Astrocyte (in vitro differentiated cells and primary cell): ENCODE measurements around the gene WNT3A.

Experiments used
- EZH2 ChIP-seq: IDR thresholded peaks from 2 replicates; pipeline ENCODE4 v1.6.1; 2012; ENCODE audit warnings: mild to moderate bottlenecking, low read length, inconsistent platforms; ENCODE audit not compliant: insufficient read depth
- TF ChIP-seq, protein P1 (sequence below): IDR thresholded peaks from 2 replicates; pipeline ENCODE4 v1.5.1; 2011; ENCODE audit warnings: low read depth, mild to moderate bottlenecking, inconsistent platforms, low read length, moderate library complexity; ENCODE audit not compliant: insufficient read depth

GRCh38 chr1:228059634-228060457 lies 53.0 kb downstream of the WNT3A start:
- TF ChIP-seq, protein P1, sequence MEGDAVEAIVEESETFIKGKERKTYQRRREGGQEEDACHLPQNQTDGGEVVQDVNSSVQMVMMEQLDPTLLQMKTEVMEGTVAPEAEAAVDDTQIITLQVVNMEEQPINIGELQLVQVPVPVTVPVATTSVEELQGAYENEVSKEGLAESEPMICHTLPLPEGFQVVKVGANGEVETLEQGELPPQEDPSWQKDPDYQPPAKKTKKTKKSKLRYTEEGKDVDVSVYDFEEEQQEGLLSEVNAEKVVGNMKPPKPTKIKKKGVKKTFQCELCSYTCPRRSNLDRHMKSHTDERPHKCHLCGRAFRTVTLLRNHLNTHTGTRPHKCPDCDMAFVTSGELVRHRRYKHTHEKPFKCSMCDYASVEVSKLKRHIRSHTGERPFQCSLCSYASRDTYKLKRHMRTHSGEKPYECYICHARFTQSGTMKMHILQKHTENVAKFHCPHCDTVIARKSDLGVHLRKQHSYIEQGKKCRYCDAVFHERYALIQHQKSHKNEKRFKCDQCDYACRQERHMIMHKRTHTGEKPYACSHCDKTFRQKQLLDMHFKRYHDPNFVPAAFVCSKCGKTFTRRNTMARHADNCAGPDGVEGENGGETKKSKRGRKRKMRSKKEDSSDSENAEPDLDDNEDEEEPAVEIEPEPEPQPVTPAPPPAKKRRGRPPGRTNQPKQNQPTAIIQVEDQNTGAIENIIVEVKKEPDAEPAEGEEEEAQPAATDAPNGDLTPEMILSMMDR, result no peak
- no peak for TF ChIP-seq EZH2
